OCI-LY1 (cell line): ENCODE data around the gene PPP1R12B.

Experiments used
- CTCF ChIP-seq: fragments of 200-600 bp; sonication (generic), shearing (Covaris generic); IDR thresholded peaks from 2 replicates; pipeline ENCODE4 v1.5.1; 2017; ENCODE audit warnings: mild to moderate bottlenecking, antibody characterized with exemption, low read length, moderate library complexity, mixed read lengths
- EZH2 ChIP-seq: fragments of 200-600 bp; sonication (generic), shearing (Covaris generic); IDR thresholded peaks from 2 replicates; pipeline ENCODE4 v1.8.0; 2017; ENCODE audit warnings: borderline replicate concordance, mixed run types, mild to moderate bottlenecking, antibody characterized with exemption, low read length, moderate library complexity, mixed read lengths

- TF ChIP-seq CTCF (no peak), EZH2 (no peak)
These were observed 293.7 kb downstream of the PPP1R12B start for GRCh38 chr1:202642212-202642611.
